Peyer's patch (tissue), 4 donors: ENCODE measurements around the gene RASSF4. TPM values are rescaled to one million over a fixed set of nuclear protein-coding genes. Genes with fewer than 3 reads are reported as not detected.
A peak's percentile ranks its signal among the peaks of the same experiment; 100 is the strongest.

Source experiments
- DNase-seq, 3 donors: peaks; one replicate each; pipeline ENCODE4 v3.0.0-alpha.2; 2017 to 2019
- H3K27ac ChIP-seq, 4 donors: fragments of 200-600 bp; sonication (generic); one replicate each; pipeline ENCODE4 v1.5.1; 2016 to 2019
- H3K27me3 ChIP-seq, 2 donors: fragments of 200-600 bp; sonication (generic); one replicate each; pipeline ENCODE4 v1.5.1; 2019
- H3K36me3 ChIP-seq, 3 donors: fragments of 200-600 bp; sonication (generic); one replicate each; pipeline ENCODE4 v1.5.1; 2016 to 2019
- H3K4me1 ChIP-seq, 4 donors: fragments of 200-600 bp; sonication (generic); one replicate each; pipeline ENCODE4 v1.5.1; 2016 to 2019
- H3K4me3 ChIP-seq, 4 donors: fragments of 200-600 bp; sonication (generic); 1 replicate in 3 of 4; 2 replicates in 1 of 4; pipeline ENCODE4 v1.5.1; 2016 to 2019; ENCODE audit warnings: mild to moderate bottlenecking in 1 of 4
- H3K9me3 ChIP-seq, 4 donors: fragments of 200-600 bp; sonication (generic); one replicate each; pipeline ENCODE4 v1.5.1; 2016 to 2019; ENCODE audit warnings: mild to moderate bottlenecking in 1 of 4
- CTCF ChIP-seq, 6 experiments: fragments of 450-650 bp in 4 of 6; fragments of 200-600 bp in 2 of 6; sonication (generic) in 1 of 6; IDR thresholded peaks; one replicate each; pipeline ENCODE4 v1.5.1; 2017 to 2019; ENCODE audit warnings: antibody characterized with exemption in 6 of 6, mild to moderate bottlenecking in 3 of 6, moderate library complexity in 1 of 6
- POLR2A ChIP-seq, 2 donors: fragments of 450-650 bp; IDR thresholded peaks; one replicate each; pipeline ENCODE4 v1.5.1; 2017; ENCODE audit warnings: antibody characterized with exemption in 2 of 2, mild to moderate bottlenecking in 2 of 2, moderate library complexity in 2 of 2
- total RNA-seq, 4 donors: library from RNA; depleted of rRNA; stranded (reverse); fragments of >200 nt; gene quantifications; one replicate each; pipeline ENCODE4 v1.1.0, GENCODE V29; 2016

The RASSF4 gene
- total RNA-seq, 4 donors from 2014 or later, result 62.7 to 99.6 (median 68.2) TPM

- DNase-seq, result peak; percentile 66 to 74 (median 70)
- H3K4me3 ChIP-seq, result peak overlapping the region; percentile 42 to 76 (median 66)
- peaks cover 0 to 10% (median 0%) of the 10 kb centered on the region in 3 donors for H3K36me3 ChIP-seq
- H3K4me1 ChIP-seq, result peaks cover 0 to 28% (median 6%) of the 10 kb centered on the region in 4 donors
- H3K9me3 ChIP-seq, result no peaks in the 10 kb centered on the region
- H3K27me3 ChIP-seq, result no peaks in the 10 kb centered on the region
- TF ChIP-seq CTCF (IDR thresholded peaks at IDR 0.05), result peak in 4 of 6 experiments; percentile 3 to 38 (median 30)
- no peak for TF ChIP-seq POLR2A (IDR thresholded peaks at IDR 0.05)
- peak overlapping the region; percentile 82 to 96 (median 94) for H3K27ac ChIP-seq
Observed at GRCh38 chr10:45001381-45002148, 42.0 kb downstream of the RASSF4 start.

- TF ChIP-seq CTCF (IDR thresholded peaks at IDR 0.05) (no peak), POLR2A (IDR thresholded peaks at IDR 0.05) (no peak)
- DNase-seq, result no peak
- H3K27ac ChIP-seq, result no peak overlapping the region
Observed at GRCh38 chr10:45003432-45004000, 43.9 kb downstream of the RASSF4 start.

GRCh38 chr10:45004661-45005060, 45.1 kb downstream of the RASSF4 start:
- Histone ChIP-seq H3K4me1 (peaks cover 0 to 20% (median 6%) of the 10 kb centered on the region in 4 donors), H3K27ac (no peak overlapping the region), H3K27me3 (no peaks in the 10 kb centered on the region), H3K36me3 (peaks cover 0 to 10% (median 0%) of the 10 kb centered on the region in 3 donors), H3K9me3 (no peaks in the 10 kb centered on the region), H3K4me3 (no peak overlapping the region)
- DNase-seq, result no peak
- TF ChIP-seq POLR2A (IDR thresholded peaks at IDR 0.05), result no peak
- no peak for TF ChIP-seq CTCF (IDR thresholded peaks at IDR 0.05)

More at GRCh38 chr10:45003432-45004000, 43.9 kb downstream of the RASSF4 start:
- Histone ChIP-seq H3K4me3 (no peak overlapping the region), H3K4me1 (peaks cover 0 to 22% (median 6%) of the 10 kb centered on the region in 4 donors), H3K36me3 (peaks cover 0 to 10% (median 0%) of the 10 kb centered on the region in 3 donors), H3K27me3 (no peaks in the 10 kb centered on the region), H3K9me3 (no peaks in the 10 kb centered on the region)

GRCh38 chr10:45005284-45005683, 45.7 kb downstream of the RASSF4 start:
- Histone ChIP-seq H3K27me3 (no peaks in the 10 kb centered on the region), H3K36me3 (peaks cover 0 to 10% (median 0%) of the 10 kb centered on the region in 3 donors), H3K27ac (no peak overlapping the region), H3K4me3 (no peak overlapping the region), H3K4me1 (peaks cover 0 to 13% (median 4%) of the 10 kb centered on the region in 4 donors), H3K9me3 (no peaks in the 10 kb centered on the region)
- no peak for DNase-seq
- TF ChIP-seq CTCF (IDR thresholded peaks at IDR 0.05) (no peak), POLR2A (IDR thresholded peaks at IDR 0.05) (no peak)

- H3K36me3 ChIP-seq, result peaks cover 0 to 10% (median 0%) of the 10 kb centered on the region in 3 donors
- no peaks in the 10 kb centered on the region for H3K27me3 ChIP-seq
- no peaks in the 10 kb centered on the region for H3K9me3 ChIP-seq
- H3K4me1 ChIP-seq, result peaks cover 0 to 12% (median 3%) of the 10 kb centered on the region in 4 donors
- no peak overlapping the region for H3K4me3 ChIP-seq
- TF ChIP-seq CTCF (IDR thresholded peaks at IDR 0.05) (no peak), POLR2A (IDR thresholded peaks at IDR 0.05) (no peak)
- no peak overlapping the region for H3K27ac ChIP-seq
- DNase-seq, result no peak
Observed at GRCh38 chr10:45006276-45007030, 46.9 kb downstream of the RASSF4 start.
